Lower lobe of right lung (tissue), 2 donors: ENCODE results near the gene SUPT16H. TPM values are rescaled to one million over a fixed set of nuclear protein-coding genes. Genes with fewer than 3 reads are reported as not detected.
A peak's percentile ranks its signal among the peaks of the same experiment; 100 is the strongest.

Experiments used
- ATAC-seq, 2 donors: fragments of 200-7000 bp; cut with Tn5 transposase; one replicate each; pipeline ENCODE4 v1.9.1; 2020 to 2022; ENCODE audit warnings: mild to moderate bottlenecking in 2 of 2, moderate library complexity in 2 of 2
- DNase-seq: peaks from one replicate; pipeline ENCODE4 v3.0.0-alpha.2; 2020
- H3K27ac ChIP-seq: fragments of 200-600 bp; one replicate; pipeline ENCODE4 v1.8.0; 2022
- H3K27me3 ChIP-seq: fragments of 200-600 bp; one replicate; pipeline ENCODE4 v1.8.0; 2022; ENCODE audit warnings: low read depth
- H3K36me3 ChIP-seq: fragments of 200-600 bp; one replicate; pipeline ENCODE4 v1.8.0; 2022; ENCODE audit warnings: mild to moderate bottlenecking
- H3K4me1 ChIP-seq: fragments of 200-600 bp; one replicate; pipeline ENCODE4 v1.8.0; 2022
- H3K4me3 ChIP-seq: fragments of 200-600 bp; one replicate; pipeline ENCODE4 v1.8.0; 2022; ENCODE audit warnings: mild to moderate bottlenecking
- H3K9me3 ChIP-seq: fragments of 200-600 bp; one replicate; pipeline ENCODE4 v1.8.0; 2022
- intact Hi-C: fragments of 100-400 bp; cut with DNase I; formaldehyde crosslinking; loops from one replicate; pipeline ENCODE4 v1.11.0; 2022
- total RNA-seq: library from RNA; stranded (reverse); fragmentation: NEBNext Ultra II Directional; extraction: Animal tissue kit (Norgen Biotek cat#: 25700); gene quantifications from one replicate; pipeline ENCODE4 v1.2.1, GENCODE V29; 2021
- TF ChIP-seq, protein P1 (sequence below): fragments of 200-600 bp; IDR thresholded peaks from one replicate; pipeline ENCODE4 v1.8.0; 2022; ENCODE audit warnings: antibody characterized with exemption, mild to moderate bottlenecking
- donor health status: DM: no; HTN: yes; CAD: no; lungs with severe emphysema.

Gene SUPT16H
- total RNA-seq, 1 donor from 2014 or later: 49.9 TPM

GRCh38 chr14:21367582-21368144 lies 16.2 kb downstream of the SUPT16H start:
- no peak for DNase-seq
- no peak for ATAC-seq
- no peaks in the 10 kb centered on the region for H3K27me3 ChIP-seq
- H3K4me3 ChIP-seq: no peak overlapping the region
- no peaks in the 10 kb centered on the region for H3K4me1 ChIP-seq
- TF ChIP-seq, protein P1, sequence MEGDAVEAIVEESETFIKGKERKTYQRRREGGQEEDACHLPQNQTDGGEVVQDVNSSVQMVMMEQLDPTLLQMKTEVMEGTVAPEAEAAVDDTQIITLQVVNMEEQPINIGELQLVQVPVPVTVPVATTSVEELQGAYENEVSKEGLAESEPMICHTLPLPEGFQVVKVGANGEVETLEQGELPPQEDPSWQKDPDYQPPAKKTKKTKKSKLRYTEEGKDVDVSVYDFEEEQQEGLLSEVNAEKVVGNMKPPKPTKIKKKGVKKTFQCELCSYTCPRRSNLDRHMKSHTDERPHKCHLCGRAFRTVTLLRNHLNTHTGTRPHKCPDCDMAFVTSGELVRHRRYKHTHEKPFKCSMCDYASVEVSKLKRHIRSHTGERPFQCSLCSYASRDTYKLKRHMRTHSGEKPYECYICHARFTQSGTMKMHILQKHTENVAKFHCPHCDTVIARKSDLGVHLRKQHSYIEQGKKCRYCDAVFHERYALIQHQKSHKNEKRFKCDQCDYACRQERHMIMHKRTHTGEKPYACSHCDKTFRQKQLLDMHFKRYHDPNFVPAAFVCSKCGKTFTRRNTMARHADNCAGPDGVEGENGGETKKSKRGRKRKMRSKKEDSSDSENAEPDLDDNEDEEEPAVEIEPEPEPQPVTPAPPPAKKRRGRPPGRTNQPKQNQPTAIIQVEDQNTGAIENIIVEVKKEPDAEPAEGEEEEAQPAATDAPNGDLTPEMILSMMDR: no peak
- no peak overlapping the region for H3K27ac ChIP-seq
- H3K9me3 ChIP-seq: no peaks in the 10 kb centered on the region
- intact Hi-C loops: no loop called here
- peaks cover 98% of the 10 kb centered on the region for H3K36me3 ChIP-seq

DNA sequence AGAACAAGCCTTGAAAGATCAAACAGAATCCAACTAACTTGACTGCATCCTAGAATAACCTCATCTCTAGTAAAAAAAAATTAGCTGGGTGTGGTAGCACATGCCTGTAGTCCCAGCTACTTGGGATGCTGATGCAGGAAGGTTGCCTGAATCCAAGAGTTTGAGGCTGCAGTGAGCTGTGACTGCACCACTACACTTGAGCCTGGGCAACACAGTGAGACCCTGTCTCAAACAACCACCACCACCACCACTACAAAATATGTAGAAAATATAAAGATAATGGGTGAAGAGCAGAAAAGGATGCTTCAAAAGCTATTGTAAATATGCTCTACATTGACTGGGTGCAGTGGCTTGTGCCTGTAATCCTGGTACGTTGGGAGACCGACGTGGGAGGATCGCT lies 27.3 kb downstream of the SUPT16H start:
- H3K27ac ChIP-seq: no peak overlapping the region
- ATAC-seq: no peak
- H3K4me1 ChIP-seq: no peaks in the 10 kb centered on the region
- peaks cover 100% of the 10 kb centered on the region for H3K36me3 ChIP-seq
- DNase-seq: no peak
- H3K4me3 ChIP-seq: no peak overlapping the region
- H3K27me3 ChIP-seq: no peaks in the 10 kb centered on the region
- intact Hi-C loops: no loop called here
- TF ChIP-seq, protein P1: no peak
- H3K9me3 ChIP-seq: no peaks in the 10 kb centered on the region

DNA sequence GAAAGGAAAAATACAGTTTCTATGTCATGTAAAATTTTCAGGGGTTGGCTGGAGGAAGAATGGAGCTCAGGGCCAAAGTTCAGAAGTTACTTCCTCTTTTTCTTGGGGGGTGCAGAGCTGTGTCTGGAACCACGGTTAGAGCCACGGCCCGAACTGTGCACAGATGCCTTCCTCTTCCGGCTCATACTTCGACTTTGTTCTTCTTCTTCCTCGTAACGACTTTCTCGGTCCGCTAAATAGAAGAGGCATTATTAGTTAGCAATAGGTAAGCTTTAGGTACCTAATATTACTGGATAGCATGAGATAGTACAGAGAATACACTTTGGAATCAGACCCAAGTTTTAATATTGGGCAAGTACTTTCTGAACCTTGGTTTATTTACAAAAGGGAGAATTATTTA lies 31.2 kb downstream of the SUPT16H start:
- intact Hi-C loops: no loop called here
- TF ChIP-seq, protein P1: no peak
- Histone ChIP-seq H3K27ac (no peak overlapping the region), H3K27me3 (no peaks in the 10 kb centered on the region), H3K4me1 (no peaks in the 10 kb centered on the region), H3K4me3 (no peak overlapping the region), H3K36me3 (peaks cover 68% of the 10 kb centered on the region), H3K9me3 (no peaks in the 10 kb centered on the region)
- ATAC-seq (peak; percentile 68 to 81), DNase-seq (peak; percentile 60)

DNA sequence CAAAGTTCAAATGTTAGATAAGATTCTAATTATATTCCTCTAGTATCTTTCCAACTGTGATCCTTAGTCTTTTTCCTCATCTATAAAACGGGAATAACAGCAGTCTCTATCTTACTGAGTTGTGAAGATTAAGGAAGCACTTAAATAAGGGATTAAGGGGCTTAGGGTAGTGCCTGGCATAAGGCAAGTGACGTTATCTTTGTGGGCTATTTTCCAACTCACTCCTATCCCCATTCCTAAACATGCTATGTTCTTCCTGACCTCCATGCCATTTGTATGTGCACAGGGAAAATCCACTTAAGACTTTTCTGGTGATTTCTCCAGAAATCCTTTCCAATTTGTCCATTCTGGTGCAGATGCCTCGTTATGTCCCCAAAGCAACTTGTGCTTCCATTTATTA lies 33.3 kb downstream of the SUPT16H start:
- H3K27ac ChIP-seq: no peak overlapping the region
- TF ChIP-seq, protein P1: no peak
- ATAC-seq: no peak
- H3K9me3 ChIP-seq: no peaks in the 10 kb centered on the region
- no peak for DNase-seq
- no peak overlapping the region for H3K4me3 ChIP-seq
- intact Hi-C loops: no loop called here
- H3K27me3 ChIP-seq: no peaks in the 10 kb centered on the region
- no peaks in the 10 kb centered on the region for H3K4me1 ChIP-seq
- H3K36me3 ChIP-seq: peaks cover 48% of the 10 kb centered on the region

DNA sequence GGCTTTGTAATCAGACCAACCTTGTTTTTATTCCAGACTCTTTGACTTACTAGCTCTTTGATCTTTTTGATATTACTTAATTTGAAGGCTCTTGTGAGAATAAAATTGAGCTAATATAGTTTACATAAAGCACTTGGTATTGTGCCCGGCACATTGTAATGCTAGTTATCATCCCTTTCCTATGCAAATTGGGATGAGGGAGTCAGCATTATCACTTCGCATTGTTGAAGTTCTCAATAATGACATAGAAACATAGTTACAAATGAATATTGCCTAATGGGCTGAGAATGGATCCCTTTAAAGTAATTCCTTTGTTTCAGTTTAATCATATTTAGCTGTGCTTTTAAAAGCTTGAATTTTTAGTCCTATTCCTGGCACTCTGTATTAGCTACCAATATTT lies 36.6 kb downstream of the SUPT16H start:
- Histone ChIP-seq H3K27me3 (no peaks in the 10 kb centered on the region), H3K4me1 (no peaks in the 10 kb centered on the region), H3K36me3 (peaks cover 14% of the 10 kb centered on the region), H3K27ac (no peak overlapping the region), H3K4me3 (no peak overlapping the region), H3K9me3 (no peaks in the 10 kb centered on the region)
- TF ChIP-seq, protein P1: no peak
- DNase-seq: no peak
- no peak for ATAC-seq
- intact Hi-C loops: no loop called here
